ENCODE measurements around the gene FNDC1.

The FNDC1 gene

GRCh38 chr6:159212028-159212427, 42.8 kb downstream of the FNDC1 start:
- no peaks in the 10 kb centered on the region for H3K9me2 ChIP-seq (replicated peaks; ENCODE audit: control insufficient read depth, low read length)
- no peaks in the 10 kb centered on the region for H3K36me3 ChIP-seq (ENCODE audit: control insufficient read depth, low read length)
- TF ChIP-seq EZH2phosphoT487 (IDR thresholded peaks at IDR 0.05; ENCODE audit: borderline replicate concordance, low read length) = no peak
- no peak for TF ChIP-seq CTCF (IDR thresholded peaks at IDR 0.05; ENCODE audit: low read depth, low read length, poor library complexity, severe bottlenecking)
- H4K20me1 ChIP-seq (ENCODE audit: control insufficient read depth, insufficient read depth, low read depth, low read length) = no peaks in the 10 kb centered on the region
- H3K4me1 ChIP-seq (ENCODE audit: control insufficient read depth, low read length) = peaks cover 36% of the 10 kb centered on the region
- peak overlapping the region; percentile 15; the same call in 1 of the 2 replicates for H3K4me3 ChIP-seq (ENCODE audit: low read length)
- H3K27ac ChIP-seq (ENCODE audit: low read depth, low read length) = peak overlapping the region; percentile 5; the same call in 1 of the 2 replicates
- no peaks in the 10 kb centered on the region for H3K79me2 ChIP-seq (ENCODE audit: control insufficient read depth, low read length)
- H3F3A ChIP-seq (ENCODE audit: control insufficient read depth, insufficient read depth) = no peaks in the 10 kb centered on the region
- no peaks in the 10 kb centered on the region for H3K27me3 ChIP-seq (ENCODE audit: control insufficient read depth, low read length)
- H3K9me3 ChIP-seq (ENCODE audit: control insufficient read depth, insufficient read depth, low read length) = no peaks in the 10 kb centered on the region
- peak overlapping the region; percentile 45 for H3K4me2 ChIP-seq (ENCODE audit: low read length)

GRCh38 chr6:159212525-159213280, 43.5 kb downstream of the FNDC1 start:
- H3K4me2 ChIP-seq (ENCODE audit: low read length) = peak overlapping the region; percentile 45
- H3K9me3 ChIP-seq (ENCODE audit: control insufficient read depth, insufficient read depth, low read length) = no peaks in the 10 kb centered on the region
- H3K79me2 ChIP-seq (ENCODE audit: control insufficient read depth, low read length) = no peaks in the 10 kb centered on the region
- no peaks in the 10 kb centered on the region for H3F3A ChIP-seq (ENCODE audit: control insufficient read depth, insufficient read depth)
- peaks cover 43% of the 10 kb centered on the region for H3K4me1 ChIP-seq (ENCODE audit: control insufficient read depth, low read length)
- no peaks in the 10 kb centered on the region for H3K9me2 ChIP-seq (replicated peaks; ENCODE audit: control insufficient read depth, low read length)
- H3K27me3 ChIP-seq (ENCODE audit: control insufficient read depth, low read length) = no peaks in the 10 kb centered on the region
- peak overlapping the region; percentile 5; the same call in 1 of the 2 replicates for H3K27ac ChIP-seq (ENCODE audit: low read depth, low read length)
- no peaks in the 10 kb centered on the region for H4K20me1 ChIP-seq (ENCODE audit: control insufficient read depth, insufficient read depth, low read depth, low read length)
- H3K36me3 ChIP-seq (ENCODE audit: control insufficient read depth, low read length) = no peaks in the 10 kb centered on the region
- no peak for TF ChIP-seq EZH2phosphoT487 (IDR thresholded peaks at IDR 0.05; ENCODE audit: borderline replicate concordance, low read length)
- TF ChIP-seq CTCF (IDR thresholded peaks at IDR 0.05; ENCODE audit: low read depth, low read length, poor library complexity, severe bottlenecking) = no peak
- peak overlapping the region; percentile 15; the same call in 1 of the 2 replicates for H3K4me3 ChIP-seq (ENCODE audit: low read length)

- Histone ChIP-seq H3K27me3 (ENCODE audit: control insufficient read depth, low read length) (no peaks in the 10 kb centered on the region), H3K9me2 (replicated peaks; ENCODE audit: control insufficient read depth, low read length) (no peaks in the 10 kb centered on the region), H4K20me1 (ENCODE audit: control insufficient read depth, insufficient read depth, low read depth, low read length) (no peaks in the 10 kb centered on the region), H3K9me3 (ENCODE audit: control insufficient read depth, insufficient read depth, low read length) (no peaks in the 10 kb centered on the region), H3K4me3 (ENCODE audit: low read length) (no peak overlapping the region), H3K4me1 (ENCODE audit: control insufficient read depth, low read length) (peaks cover 50% of the 10 kb centered on the region), H3K79me2 (ENCODE audit: control insufficient read depth, low read length) (no peaks in the 10 kb centered on the region), H3K4me2 (ENCODE audit: low read length) (no peak overlapping the region), H3K27ac (ENCODE audit: low read depth, low read length) (no peak overlapping the region), H3K36me3 (ENCODE audit: control insufficient read depth, low read length) (no peaks in the 10 kb centered on the region), H3F3A (ENCODE audit: control insufficient read depth, insufficient read depth) (no peaks in the 10 kb centered on the region)
- no peak for TF ChIP-seq EZH2phosphoT487 (IDR thresholded peaks at IDR 0.05; ENCODE audit: borderline replicate concordance, low read length)
- no peak for TF ChIP-seq CTCF (IDR thresholded peaks at IDR 0.05; ENCODE audit: low read depth, low read length, poor library complexity, severe bottlenecking)
Observed at GRCh38 chr6:159213405-159213804, 44.2 kb downstream of the FNDC1 start.
